Measurements from ENCODE around the gene ANKRD33B.
"Not testable (repeated sequence)": the region's sequence is repeated elsewhere in the genome, so short reads cannot be mapped to it uniquely, and the experiment has no call there.

The ANKRD33B gene

GRCh38 chr5:10662661-10663488, 99.0 kb downstream of the ANKRD33B start:
- no peak for DNase-seq

- no peak for DNase-seq
Observed at GRCh38 chr5:10663489-10664179, 99.8 kb downstream of the ANKRD33B start.

GRCh38 chr5:10664180-10664769, 100.4 kb downstream of the ANKRD33B start:
- not testable (repeated sequence) for DNase-seq

GRCh38 chr5:10665799-10666198, 101.9 kb downstream of the ANKRD33B start:
- DNase-seq = no peak

GRCh38 chr5:10666531-10667299, 102.8 kb downstream of the ANKRD33B start:
- DNase-seq = no peak

- no peak for DNase-seq
Observed at GRCh38 chr5:10667431-10668057, 103.7 kb downstream of the ANKRD33B start.

GRCh38 chr5:10668697-10669096, 104.8 kb downstream of the ANKRD33B start:
- DNase-seq = no peak

GRCh38 chr5:10669983-10670382, 106.1 kb downstream of the ANKRD33B start:
- DNase-seq = no peak

GRCh38 chr5:10671041-10672008, 107.5 kb downstream of the ANKRD33B start:
- DNase-seq = no peak

- no peak for DNase-seq
Observed at GRCh38 chr5:10672146-10673016, 108.5 kb downstream of the ANKRD33B start.

GRCh38 chr5:10673017-10673389, 109.1 kb downstream of the ANKRD33B start:
- DNase-seq = no peak

GRCh38 chr5:10673407-10673806, 109.5 kb downstream of the ANKRD33B start:
- DNase-seq = no peak

GRCh38 chr5:10674096-10674495, 110.2 kb downstream of the ANKRD33B start:
- no peak for DNase-seq

- DNase-seq = peak; percentile 52 to 89
Observed at GRCh38 chr5:10674582-10674981, 110.7 kb downstream of the ANKRD33B start.

- DNase-seq = peak in 1 of 2 experiments; percentile 28
Observed at GRCh38 chr5:10675177-10675700, 111.4 kb downstream of the ANKRD33B start.

GRCh38 chr5:10676224-10676623, 112.4 kb downstream of the ANKRD33B start:
- DNase-seq = peak; percentile 69 to 88

GRCh38 chr5:10676946-10677345, 113.1 kb downstream of the ANKRD33B start:
- no peak for DNase-seq

- DNase-seq = no peak
Observed at GRCh38 chr5:10677533-10677932, 113.7 kb downstream of the ANKRD33B start.

GRCh38 chr5:10678244-10678643, 114.4 kb downstream of the ANKRD33B start:
- DNase-seq = no peak
